Adrenal gland (tissue), 5 donors: ENCODE measurements around the gene FAIM2.

Experiments
- POLR2A ChIP-seq, 2 donors: fragments of 450-650 bp; IDR thresholded peaks; one replicate each; pipeline ENCODE4 v1.6.1; 2017; ENCODE audit warnings: antibody characterized with exemption in 2 of 2, mild to moderate bottlenecking in 2 of 2, moderate library complexity in 1 of 2
- TF ChIP-seq, protein P1 (sequence below), 6 experiments: fragments of 450-650 bp in 4 of 6; fragments of 200-600 bp in 2 of 6; sonication (generic) in 1 of 6; IDR thresholded peaks; 1 replicate in 5 of 6; 2 replicates in 1 of 6; pipeline versions ENCODE4 v1.5.1 to v1.8.0; 2016 to 2021; ENCODE audit warnings: antibody characterized with exemption in 6 of 6, mild to moderate bottlenecking in 2 of 6, moderate library complexity in 1 of 6
- donor health status: DM: no; HTN: no; CAD: no.

DNA sequence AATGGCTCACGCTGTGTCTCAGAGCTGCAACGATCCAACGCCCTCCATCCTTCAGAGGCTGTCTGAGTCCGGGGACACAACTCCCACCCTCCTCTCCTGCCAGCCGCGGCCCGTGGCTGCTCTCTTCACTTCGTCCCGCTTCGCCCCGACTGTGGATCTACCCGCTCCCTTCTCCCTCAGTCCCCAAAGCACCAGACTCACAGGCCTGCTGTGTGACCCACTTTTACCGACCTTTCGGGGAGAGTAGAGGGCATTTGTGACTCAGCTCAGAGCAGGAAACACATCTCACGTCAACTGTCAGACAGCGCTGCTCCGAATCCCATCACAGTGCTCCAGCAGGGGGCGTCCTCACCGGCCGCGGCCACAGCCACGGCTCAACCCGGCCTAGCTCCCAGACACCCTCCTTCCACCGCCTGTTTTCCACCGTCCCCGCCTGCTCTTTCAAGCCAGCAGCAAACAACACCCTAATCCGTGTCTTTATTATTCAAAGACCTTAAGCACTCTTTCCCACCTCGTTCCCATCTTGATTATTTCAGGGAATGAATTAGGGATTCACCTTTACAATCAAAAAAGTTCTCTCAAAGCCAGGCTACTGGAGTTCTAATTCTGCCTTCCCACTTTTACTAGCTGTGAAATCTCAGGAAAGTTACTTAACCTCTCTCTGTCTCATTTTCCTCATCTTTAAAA, 41.8 kb upstream of the FAIM2 start:
- TF ChIP-seq, protein P1, sequence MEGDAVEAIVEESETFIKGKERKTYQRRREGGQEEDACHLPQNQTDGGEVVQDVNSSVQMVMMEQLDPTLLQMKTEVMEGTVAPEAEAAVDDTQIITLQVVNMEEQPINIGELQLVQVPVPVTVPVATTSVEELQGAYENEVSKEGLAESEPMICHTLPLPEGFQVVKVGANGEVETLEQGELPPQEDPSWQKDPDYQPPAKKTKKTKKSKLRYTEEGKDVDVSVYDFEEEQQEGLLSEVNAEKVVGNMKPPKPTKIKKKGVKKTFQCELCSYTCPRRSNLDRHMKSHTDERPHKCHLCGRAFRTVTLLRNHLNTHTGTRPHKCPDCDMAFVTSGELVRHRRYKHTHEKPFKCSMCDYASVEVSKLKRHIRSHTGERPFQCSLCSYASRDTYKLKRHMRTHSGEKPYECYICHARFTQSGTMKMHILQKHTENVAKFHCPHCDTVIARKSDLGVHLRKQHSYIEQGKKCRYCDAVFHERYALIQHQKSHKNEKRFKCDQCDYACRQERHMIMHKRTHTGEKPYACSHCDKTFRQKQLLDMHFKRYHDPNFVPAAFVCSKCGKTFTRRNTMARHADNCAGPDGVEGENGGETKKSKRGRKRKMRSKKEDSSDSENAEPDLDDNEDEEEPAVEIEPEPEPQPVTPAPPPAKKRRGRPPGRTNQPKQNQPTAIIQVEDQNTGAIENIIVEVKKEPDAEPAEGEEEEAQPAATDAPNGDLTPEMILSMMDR (IDR thresholded peaks at IDR 0.05), result peak; percentile 72 to 88 (median 82)
- TF ChIP-seq POLR2A (IDR thresholded peaks at IDR 0.05), result peak in 1 of 2 donors; percentile 20
